SK-N-SH (cell line): ENCODE measurements around the gene C5orf58. TPM values are rescaled to one million over a fixed set of nuclear protein-coding genes. Genes with fewer than 3 reads are reported as not detected.

ENCODE experiments used
- CTCF ChIA-PET: fragments of 300-600, 350-600 bp; formaldehyde crosslinking; extraction: SDS; loops from one replicate; lab custom pipeline; 2021; lab: Yijun Ruan, JAX
- POLR2A ChIA-PET: fragments of 350-600 bp; sonication (Branson Sonifier 250); formaldehyde crosslinking; extraction: SDS; loops from one replicate; lab custom pipeline; 2020; ENCODE audit warnings: antibody characterized with exemption, inconsistent platforms; lab: Yijun Ruan, JAX
- DNase-seq: peaks from one replicate; pipeline ENCODE4 v3.0.0; 2012
- H2AFZ ChIP-seq: fragments of 200-600 bp; sonication (generic); 2 replicates; pipeline ENCODE4 v1.8.1; 2016; ENCODE audit warnings: antibody characterized with exemption, mild to moderate bottlenecking, low read depth
- H3F3A ChIP-seq: fragments of 200-600 bp; sonication (generic); replicated peaks from 2 replicates; pipeline ENCODE3; 2016; ENCODE audit warnings: antibody characterized with exemption, mild to moderate bottlenecking; ENCODE audit not compliant: insufficient read depth
- H3K27ac ChIP-seq, 2 experiments: fragments of 200-500 bp in 1 of 2; fragments of 200-600 bp in 1 of 2; sonication (Bioruptor generic) in 1 of 2; sonication (generic), shearing (Covaris generic) in 1 of 2; 2 replicates each; pipeline versions ENCODE4 v1.5.1 to v1.6.1; 2014 to 2016; ENCODE audit warnings: low read depth in 2 of 2, inconsistent platforms in 1 of 2, low read length in 1 of 2, mild to moderate bottlenecking in 1 of 2, mixed read lengths in 1 of 2
- H3K27me3 ChIP-seq: fragments of 200-600 bp; sonication (generic), shearing (Covaris generic); 2 replicates; pipeline ENCODE4 v1.6.1; 2016; ENCODE audit warnings: mixed run types; ENCODE audit not compliant: insufficient read depth
- H3K36me3 ChIP-seq, 2 experiments: fragments of 200-500 bp in 1 of 2; fragments of 200-600 bp in 1 of 2; sonication (Bioruptor generic) in 1 of 2; sonication (generic) in 1 of 2; replicated peaks in 1 of 2; 2 replicates each; pipeline versions ENCODE3 to v1.5.1; 2014 to 2016; ENCODE audit warnings: low read length in 1 of 2, mild to moderate bottlenecking in 1 of 2; ENCODE audit not compliant: insufficient read depth in 2 of 2, control insufficient read depth in 1 of 2
- H3K4me1 ChIP-seq, 2 experiments: fragments of 200-500 bp in 1 of 2; fragments of 200-600 bp in 1 of 2; sonication (Bioruptor generic) in 1 of 2; sonication (generic), shearing (Covaris generic) in 1 of 2; 2 replicates each; pipeline versions ENCODE4 v1.5.1 to v1.6.1; 2014 to 2016; ENCODE audit warnings: low read depth in 1 of 2, low read length in 1 of 2, mixed run types in 1 of 2; ENCODE audit not compliant: insufficient read depth in 2 of 2, control insufficient read depth in 1 of 2
- H3K4me2 ChIP-seq: fragments of 200-600 bp; sonication (generic), shearing (Covaris generic); 2 replicates; pipeline ENCODE4 v1.6.1; 2017; ENCODE audit warnings: mixed run types
- H3K4me3 ChIP-seq, 2 experiments: fragments of 200-500 bp in 1 of 2; fragments of 200-600 bp in 1 of 2; sonication (Bioruptor generic) in 1 of 2; sonication (generic), shearing (Covaris generic) in 1 of 2; 2 replicates each; pipeline versions ENCODE4 v1.5.1 to v1.8.1; 2014 to 2016; ENCODE audit warnings: low read depth in 2 of 2, inconsistent platforms in 1 of 2, low read length in 1 of 2, mild to moderate bottlenecking in 1 of 2, mixed read lengths in 1 of 2, moderate library complexity in 1 of 2
- H3K79me2 ChIP-seq: fragments of 200-600 bp; sonication (generic); 2 replicates; pipeline ENCODE4 v1.8.1; 2017; ENCODE audit warnings: mild to moderate bottlenecking; ENCODE audit not compliant: insufficient read depth
- H3K9ac ChIP-seq: fragments of 200-600 bp; sonication (generic); 2 replicates; pipeline ENCODE4 v1.6.1; 2017; ENCODE audit warnings: mixed run types
- H3K9me2 ChIP-seq: fragments of 200-600 bp; sonication (generic); 2 replicates; pipeline ENCODE4 v1.6.1; 2017; ENCODE audit warnings: mixed run types
- H3K9me3 ChIP-seq: fragments of 200-600 bp; sonication (generic); 2 replicates; pipeline ENCODE4 v1.6.1; 2017; ENCODE audit warnings: mixed run types, mild to moderate bottlenecking, moderate library complexity
- H4K20me1 ChIP-seq: fragments of 200-600 bp; sonication (generic); 2 replicates; pipeline ENCODE4 v1.6.1; 2017; ENCODE audit warnings: mild to moderate bottlenecking, mixed run types; ENCODE audit not compliant: insufficient read depth
- CHD2 ChIP-seq: fragments of 150-350 bp; IDR thresholded peaks from 2 replicates; pipeline ENCODE4 v1.6.1; 2018; ENCODE audit warnings: low read length; ENCODE audit not compliant: partially characterized antibody
- CTCF ChIP-seq: fragments of 200-600 bp; sonication (generic); IDR thresholded peaks from 2 replicates; pipeline ENCODE4 v1.6.1; 2017; ENCODE audit warnings: antibody characterized with exemption, mild to moderate bottlenecking, moderate library complexity
- EZH2phosphoT487 ChIP-seq: fragments of 200-600 bp; sonication (generic); IDR thresholded peaks from 2 replicates; pipeline ENCODE4 v1.6.1; 2017; ENCODE audit warnings: low read depth, mixed run types, mild to moderate bottlenecking, antibody characterized with exemption, moderate library complexity, borderline replicate concordance
- FOXJ3 ChIP-seq: sonication (generic); formaldehyde crosslinking; IDR thresholded peaks from 2 replicates; pipeline ENCODE4 v1.5.1; 2020; ENCODE audit warnings: mild to moderate bottlenecking, missing genetic modification reagents
- FOXM1 ChIP-seq: IDR thresholded peaks from 2 replicates; pipeline ENCODE4 v1.4.0; 2012; ENCODE audit warnings: low read depth, mild to moderate bottlenecking
- GABPA ChIP-seq: IDR thresholded peaks from 2 replicates; pipeline ENCODE4 v1.4.0; 2012; ENCODE audit warnings: low read depth, mild to moderate bottlenecking
- GATA2 ChIP-seq: sonication (generic); formaldehyde crosslinking; IDR thresholded peaks from 2 replicates; pipeline ENCODE4 v1.5.0; 2020; ENCODE audit warnings: mild to moderate bottlenecking, missing genetic modification reagents
- IRF3 ChIP-seq: fragments of 150-350 bp; IDR thresholded peaks from 2 replicates; pipeline ENCODE4 v1.6.1; 2016; ENCODE audit warnings: mild to moderate bottlenecking, low read depth, low read length
- JUND ChIP-seq: IDR thresholded peaks from 2 replicates; pipeline ENCODE4 v1.4.0; 2012
- MAX ChIP-seq: IDR thresholded peaks from 2 replicates; pipeline ENCODE4 v1.4.0; 2012; ENCODE audit warnings: low read depth
- MEF2A ChIP-seq: IDR thresholded peaks from 2 replicates; pipeline ENCODE4 v1.4.0; 2012; ENCODE audit warnings: low read depth, borderline replicate concordance
- POLR2AphosphoS5 ChIP-seq: IDR thresholded peaks from 2 replicates; pipeline ENCODE4 v1.6.1; 2012; ENCODE audit warnings: low read depth, low read length
- RAD21 ChIP-seq: IDR thresholded peaks from 2 replicates; pipeline ENCODE4 v1.6.1; 2012; ENCODE audit warnings: mild to moderate bottlenecking, low read length
- SMC3 ChIP-seq: IDR thresholded peaks from 2 replicates; pipeline ENCODE4 v1.6.1; 2012; ENCODE audit warnings: low read depth, low read length, improper control_type of control experiment
- USF1 ChIP-seq: IDR thresholded peaks from 2 replicates; pipeline ENCODE4 v1.4.0; 2012; ENCODE audit warnings: low read depth, borderline replicate concordance
- WGBS: methylation state at CpG from one replicate; pipeline ENCODE4 v1.1.6; 2017; ENCODE audit warnings: low lambda C conversion rate; 5-methylcytosine and 5-hydroxymethylcytosine counted together
- polyA plus RNA-seq, 3 experiments: library from polyadenylated mRNA; depleted of rRNA; stranded (reverse); fragments of >200 nt; gene quantifications; 2 replicates each; pipeline ENCODE4 v1.2.3, GENCODE V29; 2012

C5orf58 gene
- polyA plus RNA-seq, 1 of the 3 experiments (the other 2 are of a cell fraction) = not detected

- ChIA-PET CTCF (interaction anchor here (0.6 to 11.9 kb wide), 72 partner anchors 9 to 954 kb away, joined by 3 to 257 read pairs (median 4); partner anchors contain the start of gene KCNMB1), POLR2A (no interaction called here)
- DNase-seq = peak; percentile 70
- Histone ChIP-seq H4K20me1 (no peaks in the 10 kb centered on the region), H3K9me3 (no peaks in the 10 kb centered on the region), H3K9me2 (no peaks in the 10 kb centered on the region), H3K36me3 (no peaks in the 10 kb centered on the region), H3K9ac (no peak overlapping the region), H3K4me1 (peaks cover 3 to 21% of the 10 kb centered on the region in 2 experiments; a peak in 2 of 4 replicates), H2AFZ (no peak overlapping the region), H3K27me3 (no peaks in the 10 kb centered on the region), H3K27ac (peak overlapping the region in 1 of 2 experiments; percentile 65; a peak in 2 of 4 replicates), H3K79me2 (no peaks in the 10 kb centered on the region), H3K4me2 (no peak overlapping the region), H3F3A (no peaks in the 10 kb centered on the region), H3K4me3 (no peak overlapping the region; a peak in 1 of 4 replicates)
- 42% methylated on average over 7 of the region's 7 CpGs for WGBS
- TF ChIP-seq SMC3 (peak; percentile 69), CTCF (peak; percentile 89), FOXM1 (no peak), JUND (no peak), RAD21 (peak; percentile 93), EZH2phosphoT487 (no peak), IRF3 (no peak)
Observed at GRCh38 chr5:170225326-170226128, 7.3 kb upstream of the C5orf58 start.

- peak overlapping the region in 1 of 2 experiments; percentile 65; a peak in 2 of 4 replicates for H3K27ac ChIP-seq
- ChIA-PET POLR2A (no interaction called here), CTCF (interaction anchor here (0.6 to 11.9 kb wide), 71 partner anchors 9 to 516 kb away, joined by 3 to 257 read pairs (median 4); partner anchors contain the start of gene KCNMB1)
- no peak overlapping the region; a peak in 1 of 4 replicates for H3K4me3 ChIP-seq
- WGBS = 68% methylated on average over 9 of the region's 9 CpGs
- no peaks in the 10 kb centered on the region; the same call in 1 of the 2 replicates for H3K27me3 ChIP-seq
- H3K9me2 ChIP-seq = no peaks in the 10 kb centered on the region
- no peaks in the 10 kb centered on the region for H3K79me2 ChIP-seq
- no peak overlapping the region for H2AFZ ChIP-seq
- DNase-seq = no peak
- H4K20me1 ChIP-seq = no peaks in the 10 kb centered on the region
- H3K4me2 ChIP-seq = no peak overlapping the region
- H3K36me3 ChIP-seq = no peaks in the 10 kb centered on the region
- H3K9me3 ChIP-seq = no peaks in the 10 kb centered on the region
- TF ChIP-seq FOXJ3 (no peak), USF1 (no peak), GABPA (no peak), MAX (no peak), GATA2 (CRISPR knock-in tag) (no peak), POLR2AphosphoS5 (no peak), CHD2 (no peak), FOXM1 (no peak), MEF2A (no peak)
- no peak overlapping the region for H3K9ac ChIP-seq
- no peaks in the 10 kb centered on the region for H3F3A ChIP-seq
- H3K4me1 ChIP-seq = peaks cover under 1 to 21% of the 10 kb centered on the region in 2 experiments; a peak in 2 of 4 replicates
Observed at GRCh38 chr5:170226129-170226615, 6.6 kb upstream of the C5orf58 start.
